Measurements from ENCODE around the gene TTC8.
"Not testable (repeated sequence)": the region's sequence is repeated elsewhere in the genome, so short reads cannot be mapped to it uniquely, and the experiment has no call there.

DNA sequence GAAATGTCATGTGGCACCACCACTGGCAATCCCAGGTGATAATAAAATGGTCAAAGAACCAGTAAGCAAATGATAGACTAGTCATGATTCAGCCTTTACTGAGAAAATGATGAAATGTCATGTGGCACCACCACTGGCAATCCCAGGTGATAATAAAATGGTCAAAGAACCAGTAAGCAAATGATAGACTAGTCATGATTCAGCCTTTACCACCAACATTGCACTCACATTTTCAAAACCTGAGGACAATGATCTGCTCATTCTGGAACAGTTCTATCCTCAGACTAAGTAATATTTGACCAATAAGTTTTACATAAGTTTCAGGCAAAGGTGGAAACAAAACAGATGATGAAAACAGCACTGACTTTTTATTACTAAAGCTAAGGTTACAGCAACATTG is 34.9 kb upstream of the TTC8 start:
- TF ChIP-seq, protein P1, sequence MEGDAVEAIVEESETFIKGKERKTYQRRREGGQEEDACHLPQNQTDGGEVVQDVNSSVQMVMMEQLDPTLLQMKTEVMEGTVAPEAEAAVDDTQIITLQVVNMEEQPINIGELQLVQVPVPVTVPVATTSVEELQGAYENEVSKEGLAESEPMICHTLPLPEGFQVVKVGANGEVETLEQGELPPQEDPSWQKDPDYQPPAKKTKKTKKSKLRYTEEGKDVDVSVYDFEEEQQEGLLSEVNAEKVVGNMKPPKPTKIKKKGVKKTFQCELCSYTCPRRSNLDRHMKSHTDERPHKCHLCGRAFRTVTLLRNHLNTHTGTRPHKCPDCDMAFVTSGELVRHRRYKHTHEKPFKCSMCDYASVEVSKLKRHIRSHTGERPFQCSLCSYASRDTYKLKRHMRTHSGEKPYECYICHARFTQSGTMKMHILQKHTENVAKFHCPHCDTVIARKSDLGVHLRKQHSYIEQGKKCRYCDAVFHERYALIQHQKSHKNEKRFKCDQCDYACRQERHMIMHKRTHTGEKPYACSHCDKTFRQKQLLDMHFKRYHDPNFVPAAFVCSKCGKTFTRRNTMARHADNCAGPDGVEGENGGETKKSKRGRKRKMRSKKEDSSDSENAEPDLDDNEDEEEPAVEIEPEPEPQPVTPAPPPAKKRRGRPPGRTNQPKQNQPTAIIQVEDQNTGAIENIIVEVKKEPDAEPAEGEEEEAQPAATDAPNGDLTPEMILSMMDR (conservative IDR thresholded peaks at IDR 0.05; ENCODE audit: low read depth, low read length): not testable (repeated sequence)
- not testable (repeated sequence) for TF ChIP-seq EZH2 (IDR thresholded peaks at IDR 0.05; ENCODE audit: borderline replicate concordance, low read depth, low read length, poor library complexity, severe bottlenecking)

All from A673 (cell line).